Measurements from ENCODE around the gene FAM120A.

Gene FAM120A

GRCh38 chr9:93574900-93575795, 123.7 kb downstream of the FAM120A start:
- H3K79me1 ChIP-seq (replicated peaks; ENCODE audit: low read length, poor library complexity, severe bottlenecking): peaks cover 24% of the 10 kb centered on the region

GRCh38 chr9:93575796-93576257, 124.3 kb downstream of the FAM120A start:
- H3K9me3 ChIP-seq (ENCODE audit: control insufficient read depth, low read length): peaks cover 6% of the 10 kb centered on the region
- peak overlapping the region; percentile 4 for H4K91ac ChIP-seq (ENCODE audit: low read length)
- H3K4me3 ChIP-seq (ENCODE audit: insufficient read depth in 1 of 2, low read depth in 1 of 2, low read length in 2 of 2): peak overlapping the region; percentile 91 to 92
- peak overlapping the region in 1 of 2 experiments; percentile 43 for H3K14ac ChIP-seq (ENCODE audit: low read length in 2 of 2)
- 2% methylated on average over 14 of the region's 26 CpGs for WGBS
- H3K36me3 ChIP-seq (ENCODE audit: control insufficient read depth in 1 of 2, insufficient read depth in 2 of 2, low read depth in 1 of 2, low read length in 2 of 2): peaks cover 0 to 11% of the 10 kb centered on the region in 2 experiments
- H2AFZ ChIP-seq (ENCODE audit: low read depth, low read length): no peak overlapping the region
- H2BK120ac ChIP-seq (ENCODE audit: low read depth, low read length): peak overlapping the region; percentile 54
- H3K79me1 ChIP-seq (replicated peaks; ENCODE audit: low read length, poor library complexity, severe bottlenecking): peaks cover 28% of the 10 kb centered on the region
- no peak overlapping the region for H2AK5ac ChIP-seq (ENCODE audit: low read length, severe bottlenecking)
- no peak overlapping the region for H3K27ac ChIP-seq (ENCODE audit: low read length, poor library complexity, severe bottlenecking)
- DNase-seq: peak; percentile 46
- no peaks in the 10 kb centered on the region for H3K27me3 ChIP-seq (ENCODE audit: control insufficient read depth in 1 of 2, insufficient read depth in 1 of 2, low read length in 2 of 2)
- H2BK15ac ChIP-seq (ENCODE audit: low read depth, poor library complexity, severe bottlenecking): no peak overlapping the region
- H3K18ac ChIP-seq (ENCODE audit: low read depth in 1 of 2, low read length in 2 of 2): peak overlapping the region in 1 of 2 experiments; percentile 96
- H3K23ac ChIP-seq (ENCODE audit: low read length in 2 of 2): no peak overlapping the region
- H2BK12ac ChIP-seq (ENCODE audit: low read length in 2 of 2): no peak overlapping the region
- H3K4me2 ChIP-seq (ENCODE audit: low read length, poor library complexity, severe bottlenecking): peak overlapping the region; percentile 95
- H3K4ac ChIP-seq (ENCODE audit: low read depth in 1 of 2, low read length in 2 of 2): peak overlapping the region; percentile 8 to 87
- peaks cover 25% of the 10 kb centered on the region for H3K4me1 ChIP-seq (ENCODE audit: control insufficient read depth, insufficient read depth, low read depth, low read length)
- H4K8ac ChIP-seq (ENCODE audit: low read length): peak overlapping the region; percentile 74
- H2BK5ac ChIP-seq (ENCODE audit: low read depth, low read length, poor library complexity, severe bottlenecking): peak overlapping the region; percentile 59
- peak overlapping the region; percentile 92 for H3K9ac ChIP-seq (ENCODE audit: low read length)

More at GRCh38 chr9:93574900-93575795, 123.7 kb downstream of the FAM120A start:
- Histone ChIP-seq H3K27me3 (ENCODE audit: control insufficient read depth in 1 of 2, insufficient read depth in 1 of 2, low read length in 2 of 2) (no peaks in the 10 kb centered on the region), H4K8ac (ENCODE audit: low read length) (peak overlapping the region; percentile 74), H2AK5ac (ENCODE audit: low read length, severe bottlenecking) (peak overlapping the region; percentile 65), H2BK15ac (ENCODE audit: low read depth, poor library complexity, severe bottlenecking) (no peak overlapping the region), H3K36me3 (ENCODE audit: control insufficient read depth in 1 of 2, insufficient read depth in 2 of 2, low read depth in 1 of 2, low read length in 2 of 2) (peaks cover 3 to 9% of the 10 kb centered on the region in 2 experiments), H2AFZ (ENCODE audit: low read depth, low read length) (no peak overlapping the region), H3K4me1 (ENCODE audit: control insufficient read depth, insufficient read depth, low read depth, low read length) (peaks cover 25% of the 10 kb centered on the region), H3K18ac (ENCODE audit: low read depth in 1 of 2, low read length in 2 of 2) (peak overlapping the region; percentile 84 to 96), H3K23ac (ENCODE audit: low read length in 2 of 2) (peak overlapping the region in 1 of 2 experiments; percentile 6), H3K4me2 (ENCODE audit: low read length, poor library complexity, severe bottlenecking) (peak overlapping the region; percentile 95), H3K4me3 (ENCODE audit: insufficient read depth in 1 of 2, low read depth in 1 of 2, low read length in 2 of 2) (peak overlapping the region; percentile 91 to 92), H3K9me3 (ENCODE audit: control insufficient read depth, low read length) (peaks cover 13% of the 10 kb centered on the region), H3K14ac (ENCODE audit: low read length in 2 of 2) (peak overlapping the region; percentile 36 to 93), H2BK5ac (ENCODE audit: low read depth, low read length, poor library complexity, severe bottlenecking) (peak overlapping the region; percentile 59), H4K91ac (ENCODE audit: low read length) (peak overlapping the region; percentile 95), H3K9ac (ENCODE audit: low read length) (peak overlapping the region; percentile 92), H3K27ac (ENCODE audit: low read length, poor library complexity, severe bottlenecking) (no peak overlapping the region), H3K4ac (ENCODE audit: low read depth in 1 of 2, low read length in 2 of 2) (peak overlapping the region; percentile 75 to 87), H2BK12ac (ENCODE audit: low read length in 2 of 2) (peak overlapping the region; percentile 39 to 80), H2BK120ac (ENCODE audit: low read depth, low read length) (peak overlapping the region; percentile 73)
- DNase-seq: no peak
- WGBS: 21% methylated on average over 29 of the region's 30 CpGs

GRCh38 chr9:93576258-93577077, 125.0 kb downstream of the FAM120A start, which contains the start of gene PHF2:
PHF2 (plus strand) TSS chr9:93576584; CDS start chr9:93576774, 190 bp downstream.
- no peak within 1 kb of the TSS for H2AK5ac ChIP-seq (ENCODE audit: low read length, severe bottlenecking)
- peak within 1 kb of the TSS; percentile 98 for H4K91ac ChIP-seq (ENCODE audit: low read length)
- WGBS: under 1% methylated on average over 47 of the region's 140 CpGs
- H3K4me1 ChIP-seq (ENCODE audit: control insufficient read depth, insufficient read depth, low read depth, low read length): peaks cover 27% of the 10 kb centered on the region
- peak; percentile 21 for DNase-seq
- H4K8ac ChIP-seq (ENCODE audit: low read length): peak within 1 kb of the TSS; percentile 98
- H3K4me2 ChIP-seq (ENCODE audit: low read length, poor library complexity, severe bottlenecking): peak within 1 kb of the TSS; percentile 95
- H3K18ac ChIP-seq (ENCODE audit: low read depth in 1 of 2, low read length in 2 of 2): peak within 1 kb of the TSS; percentile 96 to 97
- H3K79me1 ChIP-seq (replicated peaks; ENCODE audit: low read length, poor library complexity, severe bottlenecking): peaks cover 31% of the 10 kb centered on the region
- H3K23ac ChIP-seq (ENCODE audit: low read length in 2 of 2): peak within 1 kb of the TSS in 1 of 2 experiments; percentile 68
- H2BK12ac ChIP-seq (ENCODE audit: low read length in 2 of 2): peak within 1 kb of the TSS; percentile 15 to 39
- H2BK5ac ChIP-seq (ENCODE audit: low read depth, low read length, poor library complexity, severe bottlenecking): peak within 1 kb of the TSS; percentile 59
- H3K4ac ChIP-seq (ENCODE audit: low read depth in 1 of 2, low read length in 2 of 2): peak within 1 kb of the TSS; percentile 95 to 97
- no peaks in the 10 kb centered on the region for H3K9me3 ChIP-seq (ENCODE audit: control insufficient read depth, low read length)
- H3K9ac ChIP-seq (ENCODE audit: low read length): peak within 1 kb of the TSS; percentile 92
- peak within 1 kb of the TSS; percentile 91 to 92 for H3K4me3 ChIP-seq (ENCODE audit: insufficient read depth in 1 of 2, low read depth in 1 of 2, low read length in 2 of 2)
- peak within 1 kb of the TSS; percentile 45 for H2BK15ac ChIP-seq (ENCODE audit: low read depth, poor library complexity, severe bottlenecking)
- no peak within 1 kb of the TSS for H3K27ac ChIP-seq (ENCODE audit: low read length, poor library complexity, severe bottlenecking)
- peak within 1 kb of the TSS; percentile 43 to 99 for H3K14ac ChIP-seq (ENCODE audit: low read length in 2 of 2)
- H2AFZ ChIP-seq (ENCODE audit: low read depth, low read length): peak within 1 kb of the TSS; percentile 73
- no peaks in the 10 kb centered on the region for H3K27me3 ChIP-seq (ENCODE audit: control insufficient read depth in 1 of 2, insufficient read depth in 1 of 2, low read length in 2 of 2)
- peak within 1 kb of the TSS; percentile 73 for H2BK120ac ChIP-seq (ENCODE audit: low read depth, low read length)
- peaks cover 0 to 11% of the 10 kb centered on the region in 2 experiments for H3K36me3 ChIP-seq (ENCODE audit: control insufficient read depth in 1 of 2, insufficient read depth in 2 of 2, low read depth in 1 of 2, low read length in 2 of 2)
